ENCODE data around the gene SLC25A47.
A peak's percentile ranks its signal among the peaks of the same experiment; 100 is the strongest.

Gene SLC25A47

DNA sequence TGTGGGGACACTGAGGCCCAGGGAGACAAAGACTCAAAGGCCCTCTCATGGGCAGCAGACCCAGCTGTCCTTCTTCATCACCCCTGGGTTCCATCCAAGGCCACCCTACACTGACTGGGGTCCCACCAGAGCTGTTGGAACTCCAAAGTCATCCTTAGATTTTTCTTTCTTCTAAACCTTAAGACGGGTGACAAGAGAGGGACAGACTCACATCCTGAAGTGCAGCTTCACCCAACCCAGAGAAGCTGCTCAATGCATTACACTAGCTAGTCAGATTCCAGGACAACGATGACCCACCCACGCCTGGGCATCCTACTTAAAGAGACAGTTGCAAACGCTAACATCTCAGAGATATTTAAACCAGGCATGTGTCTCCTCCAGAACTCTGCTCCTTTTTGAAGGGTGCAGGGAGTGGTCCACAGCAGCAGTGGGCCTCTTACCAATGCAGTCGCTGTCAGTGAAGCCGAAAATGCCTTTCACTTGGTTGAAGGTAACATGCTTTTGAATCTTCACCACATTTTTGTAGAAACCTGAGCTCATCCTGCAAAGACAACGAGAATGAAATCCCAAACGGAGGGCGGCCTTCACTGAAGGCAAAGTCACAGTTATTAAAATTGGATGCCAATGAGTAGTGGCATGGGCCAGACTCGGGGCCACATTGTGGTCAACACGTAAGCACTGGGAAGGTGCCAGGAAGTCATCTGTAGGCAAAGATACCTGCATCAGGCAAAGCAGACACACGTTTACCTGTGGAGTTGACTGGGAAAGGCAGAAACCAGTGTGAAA lies 23.4 kb downstream of the SLC25A47 start:
- no peak for DNase-seq (ENCODE audit: low spot score)

DNA sequence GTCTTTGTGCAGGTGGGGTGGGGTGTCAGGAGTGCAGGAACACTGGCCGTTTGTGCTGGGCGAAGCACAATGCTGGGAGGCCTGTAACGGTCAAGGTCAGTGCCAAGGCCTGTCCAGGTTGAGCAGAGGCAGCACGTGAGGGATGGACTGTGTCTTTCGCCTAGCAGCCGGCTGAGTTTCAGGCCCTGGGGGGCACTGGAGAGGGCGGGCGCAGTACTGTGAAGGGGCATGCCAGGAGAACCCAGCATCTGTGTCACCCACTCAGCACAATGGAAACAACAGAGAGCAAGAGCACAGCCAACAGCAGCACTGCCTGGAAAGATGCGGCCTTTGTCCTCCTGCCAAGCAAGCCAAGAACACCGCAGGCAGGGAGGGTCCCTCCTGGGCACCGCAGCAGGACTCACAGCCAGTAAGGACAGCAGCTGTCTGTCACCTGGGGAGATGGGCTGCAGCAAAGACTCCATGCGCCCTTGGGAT lies 25.2 kb downstream of the SLC25A47 start:
- DNase-seq (ENCODE audit: low spot score), result no peak

DNA sequence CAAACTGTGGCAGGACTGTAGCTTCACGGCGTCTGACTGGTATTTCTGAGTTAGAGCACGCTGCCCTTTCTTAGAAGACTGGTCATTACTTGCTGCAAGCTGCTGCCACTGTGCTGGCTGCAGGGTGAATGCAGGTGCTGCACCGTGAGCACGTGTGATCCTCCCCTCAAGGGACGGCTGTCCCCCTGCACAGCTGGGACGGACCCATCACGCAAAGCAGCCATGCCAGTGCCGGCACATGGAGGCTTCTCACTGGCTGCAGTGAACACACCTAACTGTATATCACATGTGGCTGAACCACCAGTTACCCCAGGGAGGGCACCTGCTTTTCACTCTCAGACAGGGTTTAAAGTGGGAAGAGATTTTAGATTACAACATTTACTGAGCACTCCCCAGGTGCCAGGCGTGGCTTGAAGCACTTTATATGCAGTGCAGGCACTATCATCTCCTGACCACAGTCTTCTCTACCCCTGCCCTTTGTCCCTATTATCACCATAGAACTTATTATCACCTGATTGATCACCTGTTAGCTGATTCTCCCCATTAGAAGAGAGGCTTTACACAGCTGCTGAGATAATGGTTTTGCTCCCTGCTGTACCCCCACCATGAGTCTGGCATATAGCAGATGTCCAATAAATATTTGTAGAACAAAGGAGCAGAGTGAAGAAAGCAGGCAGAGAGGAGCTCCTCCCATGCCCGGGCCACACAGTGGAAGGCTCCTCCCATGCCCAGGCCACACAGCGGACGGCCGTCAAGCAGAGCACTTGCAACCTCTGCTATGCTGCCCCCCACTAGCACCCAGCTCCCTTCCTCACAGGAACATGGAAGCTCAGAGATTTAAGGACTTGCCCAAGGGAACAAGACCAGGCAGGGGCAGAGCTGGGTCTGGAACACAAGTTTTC lies 25.9 kb downstream of the SLC25A47 start:
- DNase-seq (ENCODE audit: low spot score), result no peak

DNA sequence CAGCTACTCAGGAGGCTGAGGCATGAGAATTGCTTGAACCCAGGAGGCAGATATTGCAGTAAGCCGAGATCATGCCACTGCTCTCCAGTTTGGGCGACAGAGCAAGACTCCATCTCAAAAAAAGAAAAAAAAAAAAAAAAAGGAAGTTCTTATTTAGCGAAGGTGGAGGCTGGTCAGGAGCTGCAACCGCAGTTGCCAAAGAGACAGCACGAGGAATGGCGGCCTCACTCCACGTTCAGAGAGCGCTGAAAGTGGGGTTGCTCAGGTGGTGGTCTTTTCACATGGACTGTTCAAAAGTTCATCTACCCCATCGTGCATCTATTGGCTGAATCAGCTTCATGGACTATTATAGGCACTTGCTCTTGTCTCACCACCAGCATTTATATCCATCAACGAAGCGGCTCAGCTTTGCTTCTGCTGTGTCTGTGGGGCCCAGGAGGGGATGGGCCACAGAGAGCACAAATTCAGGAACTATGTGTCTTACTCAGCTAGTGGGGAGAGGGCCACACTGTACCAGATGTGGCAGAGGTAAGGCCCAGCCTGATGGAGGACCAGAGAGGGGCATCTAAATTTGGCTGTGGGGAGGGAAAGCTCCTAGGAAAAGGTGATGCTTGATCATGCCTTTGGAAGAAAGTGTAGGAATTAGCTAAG lies 27.3 kb downstream of the SLC25A47 start:
- DNase-seq (ENCODE audit: low spot score), result no peak

DNA sequence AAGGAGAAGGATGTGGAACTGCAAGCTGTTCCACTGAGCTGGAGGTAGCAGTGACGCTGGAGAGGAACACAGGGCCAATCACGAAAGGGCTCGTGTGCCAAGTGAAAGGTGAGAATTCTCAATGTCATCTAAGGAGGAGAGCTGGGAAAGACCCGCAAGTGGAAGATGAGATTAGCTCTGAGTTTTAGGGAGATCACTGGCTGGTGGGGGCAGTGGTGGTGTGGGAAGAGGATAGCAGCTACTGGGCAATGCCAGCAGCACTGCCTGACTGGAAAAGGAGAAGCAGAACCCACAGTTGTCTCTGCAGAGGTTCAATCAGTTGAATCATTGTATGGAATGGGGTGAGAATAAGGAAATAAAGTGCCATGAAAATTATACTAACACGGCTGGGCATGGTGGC lies 27.8 kb downstream of the SLC25A47 start:
- DNase-seq (ENCODE audit: low spot score), result no peak

DNA sequence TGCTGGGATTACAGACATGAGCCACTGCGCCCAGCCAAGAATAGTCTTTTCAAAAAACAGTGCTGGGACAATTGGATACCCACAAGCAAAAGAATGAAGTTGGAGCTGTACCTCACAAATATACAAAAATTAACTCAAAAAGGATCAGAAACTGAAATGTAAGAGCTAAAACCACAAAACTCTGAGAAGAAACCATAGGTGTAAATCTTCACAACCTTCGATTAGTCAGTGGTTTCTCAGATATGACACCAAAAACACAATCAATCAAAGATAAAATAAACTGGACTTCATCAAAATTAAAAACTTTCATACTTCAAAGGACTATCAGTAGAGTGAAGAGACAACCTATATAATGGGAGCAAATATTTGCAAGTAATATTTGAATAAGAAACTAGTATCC lies 35.3 kb downstream of the SLC25A47 start:
- DNase-seq (ENCODE audit: low spot score), result no peak

DNA sequence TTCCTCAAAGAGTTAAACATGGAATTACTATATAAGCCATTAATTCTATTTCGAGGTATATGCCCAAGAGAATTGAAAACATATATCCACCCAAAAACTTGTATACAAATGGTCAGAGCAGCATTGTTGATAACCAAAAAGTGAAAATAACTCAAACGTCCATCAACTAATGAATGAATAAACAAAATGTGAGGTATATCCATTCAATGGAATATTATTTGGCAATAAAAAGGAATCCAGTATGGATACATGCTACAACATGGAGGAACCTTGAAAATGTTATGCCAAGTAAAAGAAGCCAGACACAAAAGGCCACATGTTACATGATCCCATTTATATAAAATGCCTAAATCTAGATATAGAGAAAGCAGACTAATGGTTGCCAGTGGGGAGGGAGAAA lies 36.0 kb downstream of the SLC25A47 start:
- no peak for DNase-seq (ENCODE audit: low spot score)

DNA sequence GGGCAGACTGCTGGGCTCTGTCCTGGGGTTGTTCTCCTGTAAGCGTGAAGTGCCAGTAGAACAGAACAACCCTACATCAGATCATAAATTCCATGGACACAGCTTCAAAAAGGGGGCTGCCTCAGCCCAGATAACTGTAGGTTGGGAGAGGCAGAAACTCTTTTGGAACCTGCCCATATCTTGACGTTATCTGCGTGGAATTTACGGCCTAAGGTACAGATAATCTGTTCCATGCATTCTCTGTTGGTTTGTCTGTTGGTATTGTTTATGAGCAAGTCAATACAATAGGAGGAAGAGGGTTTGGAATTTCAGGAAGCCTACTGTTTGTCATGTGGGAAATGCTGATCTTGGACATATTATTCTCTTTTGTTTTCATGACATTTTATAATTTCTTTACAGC lies 36.7 kb downstream of the SLC25A47 start:
- no peak for DNase-seq (ENCODE audit: low spot score)

DNA sequence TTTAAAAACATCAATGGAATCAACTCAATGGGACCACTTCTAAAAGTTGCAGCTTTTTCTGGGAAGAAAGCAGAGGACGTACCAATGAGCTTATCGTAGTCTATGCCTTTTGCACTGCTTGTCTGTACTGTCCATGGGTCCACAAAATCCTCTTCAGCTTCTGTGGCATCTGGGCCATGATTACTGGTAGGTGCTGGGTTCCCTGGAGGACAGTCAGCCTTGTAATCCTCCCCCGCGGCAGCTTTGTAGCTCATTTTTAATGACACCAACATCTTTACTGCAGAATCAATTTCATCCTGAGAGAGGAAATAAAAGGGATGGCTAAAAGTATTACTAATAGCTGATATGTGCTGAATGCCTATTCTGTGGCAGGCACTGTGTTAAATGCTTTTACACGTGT lies 38.5 kb downstream of the SLC25A47 start:
- DNase-seq (ENCODE audit: low spot score), result no peak

DNA sequence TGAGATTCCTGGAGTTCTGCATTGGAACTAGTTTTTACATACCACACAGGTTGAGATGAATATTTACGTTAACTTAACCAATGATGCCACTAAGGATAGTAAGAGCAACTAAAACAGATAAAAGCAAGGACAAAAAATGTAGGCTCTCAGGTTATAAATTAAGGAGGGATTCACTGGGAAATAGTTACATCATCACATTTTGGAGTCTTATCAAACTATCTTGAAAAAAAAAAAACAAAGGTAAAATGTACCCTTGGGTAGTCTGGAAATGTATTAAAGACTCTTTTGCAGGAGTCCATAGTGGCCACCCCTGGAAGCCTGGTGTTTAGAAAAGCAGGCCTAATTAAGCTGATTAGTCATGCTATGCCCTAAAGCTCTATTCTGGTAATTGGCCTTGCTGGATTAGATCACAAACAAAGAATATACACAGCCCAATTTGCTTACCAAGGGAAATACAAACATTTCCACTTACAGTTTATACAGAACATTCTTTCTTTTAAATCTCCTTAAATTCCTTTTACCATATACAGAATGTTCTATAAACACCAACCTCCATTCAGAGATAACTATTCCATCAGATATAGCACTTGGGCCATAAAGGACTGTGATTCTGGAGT lies 39.3 kb downstream of the SLC25A47 start:
- no peak for DNase-seq (ENCODE audit: low spot score)

DNA sequence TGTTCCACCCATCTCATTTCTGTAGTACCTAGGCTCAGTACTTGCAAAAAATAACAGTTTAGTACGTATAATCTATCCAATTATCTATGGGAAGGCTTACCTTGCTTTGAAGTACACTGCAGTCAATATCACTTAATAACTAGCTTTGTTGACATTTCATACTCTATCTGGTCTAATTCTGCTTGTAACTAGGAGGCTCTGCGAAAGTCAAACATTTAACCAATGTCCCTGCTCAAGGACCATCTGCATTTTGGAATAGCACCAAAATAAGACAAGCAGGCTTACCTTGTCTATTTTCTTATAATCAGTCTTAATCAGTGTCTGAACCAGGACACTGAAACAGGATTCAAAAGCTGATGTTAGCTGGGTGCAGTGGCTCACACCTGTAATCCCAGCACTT lies 39.9 kb downstream of the SLC25A47 start:
- no peak for DNase-seq (ENCODE audit: low spot score)

DNA sequence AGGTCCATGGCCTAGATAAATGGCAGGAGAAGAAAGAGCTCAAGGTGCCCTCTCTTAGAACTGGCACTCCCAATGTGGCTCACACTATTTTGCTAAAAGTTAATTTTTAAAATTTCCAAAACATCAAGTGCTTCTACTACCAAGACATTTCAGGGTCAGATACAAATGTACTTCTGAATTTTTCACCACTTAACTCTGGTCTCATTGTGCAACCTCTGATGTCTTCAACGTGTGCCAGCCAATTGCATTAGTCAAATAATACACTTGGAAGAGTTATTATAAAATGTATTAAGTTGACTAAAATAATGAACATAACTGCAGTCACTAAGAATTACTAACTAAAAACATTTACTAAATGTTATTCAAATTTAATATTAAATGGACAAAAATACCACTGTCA lies 41.3 kb downstream of the SLC25A47 start:
- DNase-seq (ENCODE audit: low spot score), result no peak

DNA sequence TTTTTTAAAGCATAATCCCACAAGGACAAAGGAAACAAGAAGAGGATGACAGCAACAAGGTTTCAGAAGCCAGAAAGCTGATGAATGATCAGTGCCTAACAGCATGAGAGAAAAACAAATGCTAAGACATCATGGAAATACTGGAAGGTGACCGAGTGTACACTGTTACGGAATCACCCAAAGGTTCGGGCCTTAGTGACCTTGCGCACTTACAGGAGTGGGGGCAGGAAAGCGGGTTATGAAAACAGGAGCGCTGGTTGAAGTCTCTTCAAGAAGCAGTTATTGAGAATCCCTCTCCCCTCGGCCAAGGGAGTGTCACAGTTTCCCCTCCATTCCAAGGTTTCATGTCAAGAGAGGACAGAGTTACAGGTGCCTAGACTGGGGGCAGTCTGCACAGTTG lies 42.6 kb downstream of the SLC25A47 start:
- DNase-seq (ENCODE audit: low spot score), result no peak

DNA sequence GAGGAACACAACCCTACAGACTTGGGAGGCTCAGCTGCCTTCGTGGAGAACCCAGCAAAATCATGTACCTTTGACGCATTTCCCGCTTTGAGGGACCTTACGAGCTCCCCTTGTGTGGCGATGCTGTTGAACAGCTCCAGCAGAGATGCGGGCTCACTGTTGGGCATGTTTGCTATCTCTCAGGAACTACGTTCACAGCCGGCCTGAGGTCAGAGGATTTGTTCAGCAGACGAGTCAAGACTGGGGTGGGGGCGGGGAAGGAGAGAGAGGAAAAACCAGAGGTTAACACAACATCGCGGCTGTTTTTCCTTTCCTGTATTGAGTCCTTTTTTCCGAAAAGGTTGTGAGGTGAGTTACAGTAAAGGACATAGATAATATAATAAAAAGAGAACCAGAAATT lies 45.9 kb downstream of the SLC25A47 start:
- DNase-seq (ENCODE audit: low spot score), result no peak

DNA sequence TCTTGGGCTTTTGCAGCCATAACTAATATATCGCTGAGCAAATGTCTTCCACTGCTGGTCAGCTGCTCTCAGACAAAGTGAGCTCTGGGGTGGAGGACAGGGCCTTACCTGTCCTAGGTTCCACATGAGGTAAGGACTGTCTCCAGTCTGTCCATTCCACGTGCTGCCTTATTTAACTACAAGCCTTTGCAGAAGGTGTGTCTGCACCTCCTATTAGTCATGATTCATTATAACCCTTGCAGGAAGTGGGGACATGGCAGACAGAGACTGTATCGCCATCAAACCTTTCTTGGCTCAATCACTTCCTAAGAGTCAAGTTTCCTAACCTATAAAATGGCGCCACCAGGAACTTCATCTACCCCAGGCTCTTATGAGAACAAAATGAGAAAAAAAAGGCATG lies 46.9 kb downstream of the SLC25A47 start:
- DNase-seq (ENCODE audit: low spot score), result no peak

DNA sequence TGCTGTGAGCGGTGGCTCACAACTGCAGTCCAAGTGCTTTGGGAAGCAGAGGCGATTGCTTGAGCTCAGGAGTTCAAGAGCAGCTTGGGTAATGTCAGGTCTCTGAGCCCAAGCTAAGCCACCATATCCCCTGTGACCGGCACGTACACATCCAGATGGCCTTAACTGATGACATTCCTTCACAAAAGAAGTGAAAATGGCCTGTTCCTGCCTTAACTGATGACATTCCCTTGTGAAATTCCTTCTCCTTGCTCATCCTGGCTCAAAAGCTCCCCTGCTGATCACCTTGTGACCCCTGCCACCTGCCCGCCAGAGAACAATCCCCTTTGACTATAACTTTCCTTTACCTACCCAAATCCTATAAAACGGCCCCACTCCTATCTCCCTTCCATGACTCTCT lies 48.6 kb downstream of the SLC25A47 start:
- DNase-seq (ENCODE audit: low spot score), result no peak

DNA sequence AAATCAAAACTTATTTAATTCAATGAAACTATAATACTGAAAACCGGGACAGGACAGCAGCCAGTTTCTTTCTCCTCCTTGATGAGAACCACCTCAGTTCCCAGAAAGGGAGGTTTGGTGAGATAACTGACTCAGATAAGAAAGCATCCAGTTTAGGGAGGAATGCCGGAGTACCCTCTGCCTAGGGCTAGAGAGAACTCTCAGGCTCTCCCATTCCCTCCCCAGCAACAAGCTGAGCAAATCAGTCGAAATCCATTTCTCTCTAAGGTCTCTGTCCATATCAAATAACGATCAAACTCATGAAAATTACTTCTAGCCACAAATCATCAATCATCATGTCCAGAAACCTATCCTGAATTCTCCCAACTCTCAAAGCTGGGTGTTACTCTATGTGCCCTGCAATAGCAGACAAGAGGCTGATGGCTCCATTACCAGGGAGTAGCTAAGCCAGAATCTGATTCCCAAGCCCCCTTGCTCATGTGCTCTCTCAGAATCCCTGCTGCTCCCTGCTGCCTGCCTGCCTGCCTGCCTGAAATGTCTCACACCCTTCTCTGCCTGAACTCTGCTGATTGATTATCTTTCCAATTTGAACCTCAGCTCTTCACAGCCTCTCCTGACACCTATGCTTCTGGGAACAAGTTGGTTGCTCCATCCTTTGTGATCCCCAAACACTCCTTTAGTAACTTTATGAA lies 49.4 kb downstream of the SLC25A47 start:
- DNase-seq (ENCODE audit: low spot score), result no peak

DNA sequence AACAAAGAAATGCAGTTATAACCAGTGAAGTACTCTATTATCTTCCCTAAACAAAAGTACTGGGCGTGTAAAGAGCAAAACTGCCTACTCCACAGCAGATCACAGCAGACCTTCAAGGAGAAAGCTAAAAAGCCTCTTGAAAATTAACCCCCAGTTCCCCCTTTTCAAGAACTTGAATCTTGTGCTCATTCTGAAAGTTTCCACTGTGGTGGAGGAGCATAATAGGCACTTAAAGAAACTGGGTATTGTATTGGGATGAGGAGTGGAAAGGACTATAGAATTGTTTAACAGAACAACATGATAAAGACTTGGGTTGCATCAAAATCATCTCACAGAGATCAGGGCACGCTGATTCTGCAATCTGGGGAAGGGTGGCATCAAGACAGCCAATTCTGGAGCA lies 51.1 kb downstream of the SLC25A47 start:
- DNase-seq (ENCODE audit: low spot score), result no peak

DNA sequence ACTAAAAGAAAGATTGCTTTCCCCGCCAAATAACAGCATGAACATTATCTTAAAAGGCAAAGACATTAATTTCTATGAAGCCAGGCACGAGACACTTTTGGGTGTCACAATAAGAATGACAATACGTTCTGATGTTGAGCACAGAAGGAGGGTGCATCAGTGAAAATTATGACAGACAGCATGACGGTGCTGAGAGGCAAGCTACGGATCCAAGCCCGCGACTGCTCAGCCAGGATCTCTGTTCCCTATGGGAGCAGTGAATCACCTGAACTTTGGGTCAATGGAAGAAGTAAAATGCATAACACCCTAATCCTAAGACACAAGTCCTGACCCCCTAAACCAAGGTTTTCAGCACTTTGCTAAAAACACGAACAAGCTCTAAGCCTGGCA lies 51.7 kb downstream of the SLC25A47 start:
- peak; percentile 46 for DNase-seq (ENCODE audit: low spot score)

DNA sequence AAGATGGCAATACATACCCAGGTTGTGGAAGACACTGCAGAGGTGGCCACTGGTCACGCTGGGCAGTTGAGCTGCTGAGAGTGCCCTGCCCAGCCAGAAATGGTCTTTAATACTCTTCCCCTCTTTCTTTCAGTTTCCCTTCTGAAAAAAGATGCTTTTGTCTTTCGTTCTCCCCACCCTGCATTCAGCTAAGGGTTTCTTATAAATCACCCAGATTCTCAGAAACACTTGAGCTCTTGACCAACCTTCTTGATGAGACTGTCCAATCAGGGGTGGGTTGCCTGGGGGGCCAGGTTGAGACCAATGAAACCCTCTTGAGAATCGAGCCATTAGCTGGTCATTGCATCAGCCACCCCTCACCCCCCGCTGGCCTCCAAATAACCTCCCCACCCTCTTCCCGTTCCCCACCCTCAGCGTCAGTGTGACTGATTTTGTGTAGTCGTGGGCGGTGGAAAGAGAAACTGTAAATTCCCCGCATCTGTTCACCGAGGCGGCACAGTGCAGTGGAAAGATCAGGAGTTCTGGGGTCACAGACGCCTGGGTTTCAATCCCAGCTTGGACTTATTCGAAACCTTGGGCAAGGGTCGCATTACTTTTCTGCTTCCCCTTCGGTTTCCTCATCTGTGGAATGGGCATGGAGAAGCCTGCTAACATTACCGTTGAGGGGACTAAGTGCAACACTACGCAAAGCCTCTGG lies 52.3 kb downstream of the SLC25A47 start:
- DNase-seq (ENCODE audit: low spot score), result peak; percentile 92

Measured in RKO (cell line).